ENCODE measurements around the gene GPC6.

DNA sequence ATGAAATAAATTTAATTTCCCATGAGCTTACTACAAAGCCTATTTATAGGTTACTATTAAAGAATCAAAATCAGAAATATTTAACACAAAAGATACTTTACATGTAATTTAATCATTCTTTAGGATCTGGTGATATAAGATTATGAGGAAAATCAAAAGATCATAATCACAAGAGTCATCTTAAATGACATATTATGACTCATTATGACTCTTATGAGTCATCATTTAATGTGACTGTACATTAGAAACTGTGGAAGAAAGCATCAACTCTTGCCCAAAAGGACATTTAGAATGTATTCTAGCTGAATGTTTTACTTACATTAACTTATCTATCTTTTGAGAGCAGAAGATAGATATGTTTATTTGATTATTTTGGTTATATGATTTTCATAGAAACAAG lies 794.2 kb downstream of the GPC6 start:
- TF ChIP-seq, protein P1, sequence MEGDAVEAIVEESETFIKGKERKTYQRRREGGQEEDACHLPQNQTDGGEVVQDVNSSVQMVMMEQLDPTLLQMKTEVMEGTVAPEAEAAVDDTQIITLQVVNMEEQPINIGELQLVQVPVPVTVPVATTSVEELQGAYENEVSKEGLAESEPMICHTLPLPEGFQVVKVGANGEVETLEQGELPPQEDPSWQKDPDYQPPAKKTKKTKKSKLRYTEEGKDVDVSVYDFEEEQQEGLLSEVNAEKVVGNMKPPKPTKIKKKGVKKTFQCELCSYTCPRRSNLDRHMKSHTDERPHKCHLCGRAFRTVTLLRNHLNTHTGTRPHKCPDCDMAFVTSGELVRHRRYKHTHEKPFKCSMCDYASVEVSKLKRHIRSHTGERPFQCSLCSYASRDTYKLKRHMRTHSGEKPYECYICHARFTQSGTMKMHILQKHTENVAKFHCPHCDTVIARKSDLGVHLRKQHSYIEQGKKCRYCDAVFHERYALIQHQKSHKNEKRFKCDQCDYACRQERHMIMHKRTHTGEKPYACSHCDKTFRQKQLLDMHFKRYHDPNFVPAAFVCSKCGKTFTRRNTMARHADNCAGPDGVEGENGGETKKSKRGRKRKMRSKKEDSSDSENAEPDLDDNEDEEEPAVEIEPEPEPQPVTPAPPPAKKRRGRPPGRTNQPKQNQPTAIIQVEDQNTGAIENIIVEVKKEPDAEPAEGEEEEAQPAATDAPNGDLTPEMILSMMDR (IDR thresholded peaks at IDR 0.05; ENCODE audit: insufficient read depth, low read length): no peak
- TF ChIP-seq POLR2AphosphoS5 (IDR thresholded peaks at IDR 0.05; ENCODE audit: low read depth): no peak
- TF ChIP-seq GABPA (IDR thresholded peaks at IDR 0.05; ENCODE audit: low read depth): no peak
- TF ChIP-seq REST (IDR thresholded peaks at IDR 0.05; ENCODE audit: insufficient replicate concordance, low read depth): no peak
- TF ChIP-seq SPI1 (IDR thresholded peaks at IDR 0.05; ENCODE audit: borderline replicate concordance, low read depth): no peak

Measured in HL-60 (cell line).